Activated B cell treated with CpG ODN at 0.5 μM for 24 hours (primary cell): ENCODE measurements around the gene SF3B2. TPM values are rescaled to one million over a fixed set of nuclear protein-coding genes. Genes with fewer than 3 reads are reported as not detected.
"Not testable (repeated sequence)": the region's sequence is repeated elsewhere in the genome, so short reads cannot be mapped to it uniquely, and the experiment has no call there.

Experiments
- ATAC-seq: fragments of 200-7000 bp; cut with Tn5 transposase; one replicate; pipeline ENCODE4 v1.10.0; 2021; ENCODE audit warnings: low read depth, mild to moderate bottlenecking, moderate library complexity
- CTCF ChIA-PET: fragments of 350-600 bp; sonication (Branson Sonifier 250); formaldehyde crosslinking; loops from one replicate; lab custom pipeline; 2021; ENCODE audit warnings: antibody characterized with exemption; lab: Charles Lee
- POLR2A ChIA-PET: fragments of 350-600 bp; sonication (Branson Sonifier 250); formaldehyde crosslinking; loops from one replicate; lab custom pipeline; 2021; ENCODE audit warnings: antibody characterized with exemption; lab: Charles Lee
- DNase-seq: peaks from one replicate; pipeline ENCODE4 v3.0.0; 2022
- H3K27ac Mint-ChIP-seq: one replicate; pipeline ENCODE4 v1.8.0; 2020; ENCODE audit warnings: mixed read lengths
- H3K27me3 Mint-ChIP-seq: one replicate; pipeline ENCODE4 v1.8.0; 2021; ENCODE audit warnings: mixed read lengths
- H3K36me3 Mint-ChIP-seq: one replicate; pipeline ENCODE4 v1.8.0; 2021; ENCODE audit warnings: low read depth, mixed read lengths
- H3K4me1 Mint-ChIP-seq: one replicate; pipeline ENCODE4 v1.8.0; 2021; ENCODE audit warnings: mixed read lengths
- H3K4me3 Mint-ChIP-seq: one replicate; pipeline ENCODE4 v1.8.0; 2020; ENCODE audit warnings: mild to moderate bottlenecking, mixed read lengths
- H3K9me3 Mint-ChIP-seq: one replicate; pipeline ENCODE4 v1.8.0; 2020; ENCODE audit warnings: mixed read lengths
- intact Hi-C: fragments of 100-400 bp; cut with micrococcal nuclease; formaldehyde crosslinking; loops from one replicate; pipeline ENCODE4 v1.15.1; 2024
- total RNA-seq: library from RNA; stranded (reverse); gene quantifications from 2 replicates; pipeline ENCODE4 v1.2.3, GENCODE V29; 2022
- TF ChIP-seq, protein P1 (sequence below): fragments of 200-600 bp; IDR thresholded peaks from one replicate; pipeline ENCODE4 v1.8.0; 2022; ENCODE audit warnings: antibody characterized with exemption, mild to moderate bottlenecking

SF3B2 gene
- total RNA-seq, 1 donor from 2014 or later, result 219 TPM

DNA sequence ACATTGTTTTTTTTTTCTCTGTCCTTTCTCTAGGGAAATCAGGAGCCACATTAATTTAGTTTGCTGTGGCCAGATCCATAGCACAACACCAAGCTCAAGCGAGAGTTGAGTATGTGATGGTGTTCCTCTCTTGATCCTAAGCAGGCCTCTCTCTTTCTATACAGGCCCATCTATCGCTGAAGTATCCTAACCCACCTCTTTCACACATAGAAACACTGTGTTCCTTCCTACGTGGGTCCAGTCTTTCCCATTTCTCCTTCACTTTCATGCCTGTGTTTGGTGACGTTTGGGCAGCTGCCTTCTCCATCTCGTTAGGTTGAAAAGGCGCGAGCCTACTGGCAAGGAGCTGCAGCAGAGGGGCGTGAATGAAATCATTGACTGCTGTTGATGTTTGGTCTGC lies 20.4 kb downstream of the SF3B2 start:
- intact Hi-C loops, result no loop called here
- ChIA-PET POLR2A (interaction anchor here (6.0 kb wide), 1 partner anchor 54 kb away, joined by 44 read pairs; no protein-coding TSS in a partner anchor), CTCF (no interaction called here)
- H3K4me1 Mint-ChIP-seq, result peaks cover 77% of the 10 kb centered on the region
- peaks cover 62% of the 10 kb centered on the region for H3K36me3 Mint-ChIP-seq
- ATAC-seq, result no peak
- TF ChIP-seq, protein P1, sequence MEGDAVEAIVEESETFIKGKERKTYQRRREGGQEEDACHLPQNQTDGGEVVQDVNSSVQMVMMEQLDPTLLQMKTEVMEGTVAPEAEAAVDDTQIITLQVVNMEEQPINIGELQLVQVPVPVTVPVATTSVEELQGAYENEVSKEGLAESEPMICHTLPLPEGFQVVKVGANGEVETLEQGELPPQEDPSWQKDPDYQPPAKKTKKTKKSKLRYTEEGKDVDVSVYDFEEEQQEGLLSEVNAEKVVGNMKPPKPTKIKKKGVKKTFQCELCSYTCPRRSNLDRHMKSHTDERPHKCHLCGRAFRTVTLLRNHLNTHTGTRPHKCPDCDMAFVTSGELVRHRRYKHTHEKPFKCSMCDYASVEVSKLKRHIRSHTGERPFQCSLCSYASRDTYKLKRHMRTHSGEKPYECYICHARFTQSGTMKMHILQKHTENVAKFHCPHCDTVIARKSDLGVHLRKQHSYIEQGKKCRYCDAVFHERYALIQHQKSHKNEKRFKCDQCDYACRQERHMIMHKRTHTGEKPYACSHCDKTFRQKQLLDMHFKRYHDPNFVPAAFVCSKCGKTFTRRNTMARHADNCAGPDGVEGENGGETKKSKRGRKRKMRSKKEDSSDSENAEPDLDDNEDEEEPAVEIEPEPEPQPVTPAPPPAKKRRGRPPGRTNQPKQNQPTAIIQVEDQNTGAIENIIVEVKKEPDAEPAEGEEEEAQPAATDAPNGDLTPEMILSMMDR, result no peak
- no peaks in the 10 kb centered on the region for H3K27me3 Mint-ChIP-seq
- peak overlapping the region; percentile 89 for H3K27ac Mint-ChIP-seq
- DNase-seq, result no peak
- H3K9me3 Mint-ChIP-seq, result no peaks in the 10 kb centered on the region
- peak overlapping the region; percentile 91 for H3K4me3 Mint-ChIP-seq

DNA sequence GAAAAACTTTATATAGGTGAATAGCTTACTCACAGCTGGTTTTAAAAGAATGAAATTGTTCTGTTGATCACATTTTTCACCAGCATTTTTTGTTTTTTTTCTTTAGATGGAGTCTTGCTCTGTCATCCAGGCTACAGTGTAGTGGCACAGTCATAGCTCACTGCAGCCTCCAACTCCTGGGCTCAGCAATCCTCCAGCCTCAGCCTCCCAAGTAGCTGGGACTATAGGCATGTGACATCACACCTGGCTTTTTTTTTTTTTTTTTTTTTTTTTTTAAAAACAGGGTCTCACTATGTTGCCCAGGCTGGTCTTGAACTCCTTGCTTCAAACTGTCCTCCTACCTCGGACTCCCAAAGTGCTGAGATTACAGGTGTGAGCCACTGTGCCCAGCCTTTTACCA lies 21.5 kb downstream of the SF3B2 start:
- TF ChIP-seq, protein P1, result no peak
- H3K27ac Mint-ChIP-seq, result peak overlapping the region; percentile 89
- peaks cover 79% of the 10 kb centered on the region for H3K4me1 Mint-ChIP-seq
- intact Hi-C loops, result no loop called here
- no peak overlapping the region for H3K4me3 Mint-ChIP-seq
- CTCF ChIA-PET, result no interaction called here
- no peak for ATAC-seq
- no peaks in the 10 kb centered on the region for H3K9me3 Mint-ChIP-seq
- no peak for DNase-seq
- H3K36me3 Mint-ChIP-seq, result peaks cover 53% of the 10 kb centered on the region
- H3K27me3 Mint-ChIP-seq, result no peaks in the 10 kb centered on the region
- POLR2A ChIA-PET, result interaction anchor here (0.6 to 1.2 kb wide), 7 partner anchors 8 to 1009 kb away, joined by 3 to 9 read pairs (median 4); partner anchors contain the start of genes SF3B2 and VPS51

DNA sequence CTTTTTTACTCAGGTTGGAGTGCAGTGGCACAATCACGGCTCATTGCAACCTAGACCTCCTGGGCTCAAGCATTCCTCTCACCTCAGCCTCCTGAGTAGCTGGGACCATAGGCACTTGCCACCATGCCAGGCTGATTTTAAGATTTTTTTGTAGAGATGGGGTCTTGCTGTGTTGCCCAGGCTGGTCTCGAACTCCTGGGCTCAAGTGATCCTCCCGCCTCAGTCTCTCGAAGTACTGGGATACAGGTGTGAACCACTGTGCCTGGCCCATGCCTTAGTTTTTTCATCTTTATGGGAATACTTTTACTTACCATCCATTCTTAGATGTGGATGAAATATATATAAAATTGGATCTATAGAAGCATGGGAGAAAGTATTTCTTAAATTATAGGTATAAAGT lies 23.1 kb downstream of the SF3B2 start:
- ChIA-PET CTCF (no interaction called here), POLR2A (interaction anchor here (0.6 to 1.6 kb wide), 6 partner anchors 25 to 1626 kb away, joined by 3 to 8 read pairs (median 5); no protein-coding TSS in a partner anchor)
- Mint-ChIP-seq H3K27ac (no peak overlapping the region), H3K4me3 (no peak overlapping the region), H3K36me3 (peaks cover 52% of the 10 kb centered on the region), H3K4me1 (peaks cover 86% of the 10 kb centered on the region), H3K27me3 (no peaks in the 10 kb centered on the region), H3K9me3 (no peaks in the 10 kb centered on the region)
- intact Hi-C loops, result no loop called here
- ATAC-seq, result no peak
- no peak for DNase-seq
- TF ChIP-seq, protein P1, result no peak

DNA sequence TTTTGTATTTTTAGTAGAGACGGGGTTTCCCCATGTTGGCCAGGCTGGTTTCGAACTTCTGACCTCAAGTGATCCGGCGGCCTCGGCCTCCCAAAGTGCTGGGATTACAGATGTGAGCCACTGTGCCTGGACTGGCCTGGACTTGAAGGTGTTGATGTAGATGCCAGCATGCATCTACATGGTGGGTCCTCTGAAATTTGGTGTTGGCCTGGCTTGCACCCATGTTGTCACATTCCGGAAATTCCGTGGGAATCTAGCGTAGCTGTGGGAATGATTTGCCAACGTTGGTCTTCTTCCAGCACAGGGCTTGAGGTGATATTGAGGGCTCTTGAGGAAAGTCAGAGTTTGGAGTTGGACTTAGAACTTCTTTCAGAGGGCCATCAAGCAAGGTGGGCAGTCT lies 24.4 kb downstream of the SF3B2 start:
- CTCF ChIA-PET, result interaction anchor here (0.8 to 1.3 kb wide), 3 partner anchors 8 to 59 kb away, joined by 3 to 4 read pairs (median 4); no protein-coding TSS in a partner anchor
- POLR2A ChIA-PET, result interaction anchor here (0.6 to 1.1 kb wide), 6 partner anchors 24 to 1295 kb away, joined by 3 to 5 read pairs (median 4); no protein-coding TSS in a partner anchor
- Mint-ChIP-seq H3K4me3 (no peak overlapping the region), H3K9me3 (no peaks in the 10 kb centered on the region), H3K4me1 (peaks cover 93% of the 10 kb centered on the region), H3K27me3 (no peaks in the 10 kb centered on the region), H3K36me3 (peaks cover 48% of the 10 kb centered on the region), H3K27ac (peak overlapping the region; percentile 78)
- DNase-seq (no peak), ATAC-seq (no peak)
- TF ChIP-seq, protein P1, result no peak
- intact Hi-C loops, result no loop called here

DNA sequence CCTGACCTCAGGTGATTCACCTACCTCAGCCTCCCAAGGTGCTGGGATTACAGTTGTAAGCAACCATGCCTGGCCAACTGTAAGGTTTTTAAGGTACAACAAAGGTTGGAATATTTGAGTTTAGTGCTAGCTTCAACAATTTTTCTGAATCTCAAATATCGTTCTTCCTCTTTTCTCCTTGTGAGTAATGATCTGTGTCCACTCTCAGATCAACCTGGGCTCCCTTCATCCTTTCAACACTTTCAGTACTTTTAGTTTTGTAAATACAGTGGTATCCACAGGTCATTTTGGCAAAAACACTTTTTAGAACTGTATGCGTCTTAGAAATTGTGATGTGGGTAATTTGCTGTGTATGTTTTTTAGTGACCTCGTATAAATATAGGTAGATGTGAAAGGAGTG lies 25.8 kb downstream of the SF3B2 start:
- Mint-ChIP-seq H3K27ac (peak overlapping the region; percentile 78), H3K4me1 (peaks cover 93% of the 10 kb centered on the region), H3K4me3 (peak overlapping the region; percentile 32), H3K9me3 (no peaks in the 10 kb centered on the region), H3K36me3 (peaks cover 40% of the 10 kb centered on the region), H3K27me3 (no peaks in the 10 kb centered on the region)
- DNase-seq (no peak), ATAC-seq (peak; percentile 28)
- intact Hi-C loops, result no loop called here
- TF ChIP-seq, protein P1, result no peak
- ChIA-PET POLR2A (interaction anchor here (0.6 to 5.4 kb wide), 7 partner anchors 8 to 49 kb away, joined by 3 to 59 read pairs (median 5); partner anchors contain the start of gene PACS1), CTCF (interaction anchor here (1.0 to 1.2 kb wide), 3 partner anchors 32 to 49 kb away, joined by 3 to 5 read pairs (median 5); no protein-coding TSS in a partner anchor)

DNA sequence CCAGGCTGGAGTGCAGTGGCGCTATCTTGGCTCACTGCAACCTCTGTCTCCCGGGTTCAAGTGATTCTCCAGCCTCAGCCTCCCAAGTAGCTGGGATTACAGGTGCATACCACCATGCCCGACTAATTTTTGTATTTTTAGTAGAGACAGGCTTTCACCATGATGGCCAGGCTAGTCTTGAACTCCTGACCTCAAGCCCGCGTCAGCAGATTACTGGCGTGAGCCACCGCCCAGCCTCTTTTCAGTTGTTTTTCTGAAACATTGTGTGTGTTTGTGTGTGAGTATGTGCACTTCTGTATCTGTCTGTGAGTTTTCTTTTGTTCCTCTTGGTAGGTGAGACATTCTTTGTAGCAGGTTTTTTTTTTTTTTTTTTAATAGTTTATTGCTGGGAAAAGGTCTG lies 26.8 kb downstream of the SF3B2 start:
- intact Hi-C loops, result not testable (repeated sequence)

More for the DNA sequence above, 26.8 kb downstream of the SF3B2 start:
- not testable (repeated sequence) for H3K27me3 Mint-ChIP-seq, H3K9me3 Mint-ChIP-seq, ATAC-seq, DNase-seq
- Mint-ChIP-seq H3K4me3 (peak overlapping the region; percentile 24), H3K4me1 (peaks cover 94% of the 10 kb centered on the region), H3K36me3 (peaks cover 32% of the 10 kb centered on the region), H3K27ac (peak overlapping the region; percentile 78)
- ChIA-PET POLR2A (interaction anchor here (0.7 to 5.4 kb wide), 5 partner anchors 9 to 48 kb away, joined by 8 to 59 read pairs (median 8); partner anchors contain the start of genes PACS1 and SF3B2), CTCF (interaction anchor here (1.0 to 1.4 kb wide), 6 partner anchors 9 to 54 kb away, joined by 3 to 5 read pairs (median 4); no protein-coding TSS in a partner anchor)
